NCI-H446 (cell line): ENCODE results near the gene KNDC1.

ENCODE experiments used
- DNase-seq, 2 experiments: peaks; one replicate each; lab custom pipeline; 2025; lab: John Stamatoyannopoulos, UW

KNDC1 gene

DNA sequence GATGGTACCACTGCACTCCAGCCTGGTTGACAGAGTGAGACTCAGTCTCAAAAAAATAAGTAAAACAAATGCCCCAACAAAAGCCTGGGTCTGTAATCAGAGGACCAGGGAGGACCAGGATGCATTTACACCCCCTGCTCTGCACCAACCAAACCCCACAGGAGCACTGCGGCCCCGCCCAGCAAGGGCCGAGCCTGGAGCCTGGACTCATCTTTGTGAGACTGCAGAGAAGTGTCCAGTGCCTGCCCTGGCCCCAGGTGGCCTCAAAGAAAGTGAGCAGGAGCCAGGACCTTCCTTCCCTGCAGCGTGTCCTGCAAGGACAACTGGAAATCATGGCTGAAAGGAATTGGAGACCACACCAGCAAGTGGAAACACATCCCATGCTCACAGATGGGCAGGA, 31.6 kb downstream of the KNDC1 start:
- no peak for DNase-seq

DNA sequence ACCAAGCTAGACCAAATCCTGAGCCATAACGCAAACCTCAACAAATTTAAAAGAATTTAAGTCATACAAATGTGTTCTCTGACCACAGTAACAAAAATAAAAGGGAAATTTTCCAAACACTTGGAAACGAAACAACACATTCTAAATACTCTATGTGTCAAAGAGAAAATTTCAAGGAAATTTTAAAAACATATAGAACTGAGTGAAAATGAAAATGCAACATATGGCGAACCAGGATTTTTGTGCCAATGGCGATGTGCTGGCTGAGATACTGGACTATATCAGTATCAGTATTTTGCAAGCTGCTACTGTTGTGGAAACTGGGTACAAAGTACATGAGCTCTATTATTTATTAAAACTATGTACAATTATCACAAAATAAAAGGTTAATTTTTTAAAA, 34.1 kb downstream of the KNDC1 start:
- no peak for DNase-seq

DNA sequence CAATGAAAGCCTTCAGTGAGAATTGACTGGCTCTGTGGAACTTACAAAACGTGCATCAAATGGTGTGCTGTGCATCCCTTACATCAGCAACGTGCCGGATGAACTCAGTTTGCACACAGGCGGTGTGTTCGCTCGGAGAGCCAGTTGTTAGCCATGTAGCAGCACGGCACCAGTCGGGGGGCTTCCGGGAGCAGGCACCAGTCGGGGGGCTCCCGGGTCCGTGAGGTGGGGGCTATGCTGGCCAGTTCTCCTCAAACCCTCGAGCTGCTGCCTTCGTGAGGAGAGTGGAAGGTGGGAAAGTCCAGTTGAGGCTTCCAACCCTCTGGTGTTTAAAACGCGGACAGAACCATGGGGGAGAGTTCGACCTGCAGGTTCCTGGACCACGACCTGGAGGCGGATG, 35.1 kb downstream of the KNDC1 start:
- DNase-seq = no peak

- DNase-seq = no peak
These were observed 35.6 kb downstream of the KNDC1 start for GRCh38 chr10:133195611-133196010.

DNA sequence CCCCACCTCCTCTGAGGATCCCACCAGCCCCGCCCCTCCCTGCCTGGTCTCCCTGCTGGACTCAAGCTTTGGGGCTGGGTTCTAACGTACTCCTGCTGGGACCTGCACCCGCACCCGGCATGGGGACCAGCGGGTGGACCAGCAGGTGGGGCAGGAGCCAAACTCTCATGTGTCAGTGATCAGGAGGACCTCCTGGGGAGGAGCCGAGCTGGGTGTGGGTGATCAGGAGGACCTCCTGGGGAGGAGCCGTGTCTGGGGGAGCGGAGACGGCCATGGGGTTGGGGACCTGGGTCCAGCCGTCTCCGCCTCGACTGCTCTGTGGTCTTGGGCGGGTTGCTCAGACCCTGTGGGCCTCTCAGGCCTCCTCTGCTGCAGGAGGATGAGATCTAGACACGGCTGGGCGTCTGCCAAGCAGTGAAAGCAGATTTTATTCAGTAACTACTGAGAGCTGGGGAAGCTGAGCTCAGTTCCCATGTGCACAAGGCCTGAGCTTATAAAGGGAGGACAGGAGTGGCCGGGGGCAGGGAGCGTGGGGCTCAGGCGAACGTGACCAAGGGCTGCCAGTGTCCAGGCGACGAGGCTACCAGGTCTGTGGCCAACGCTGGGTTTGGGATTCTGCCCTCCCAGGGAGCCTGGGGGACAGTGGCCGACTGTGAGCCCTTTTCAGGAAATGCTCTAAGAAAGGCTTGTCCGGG, 36.3 kb downstream of the KNDC1 start:
- no peak for DNase-seq

DNA sequence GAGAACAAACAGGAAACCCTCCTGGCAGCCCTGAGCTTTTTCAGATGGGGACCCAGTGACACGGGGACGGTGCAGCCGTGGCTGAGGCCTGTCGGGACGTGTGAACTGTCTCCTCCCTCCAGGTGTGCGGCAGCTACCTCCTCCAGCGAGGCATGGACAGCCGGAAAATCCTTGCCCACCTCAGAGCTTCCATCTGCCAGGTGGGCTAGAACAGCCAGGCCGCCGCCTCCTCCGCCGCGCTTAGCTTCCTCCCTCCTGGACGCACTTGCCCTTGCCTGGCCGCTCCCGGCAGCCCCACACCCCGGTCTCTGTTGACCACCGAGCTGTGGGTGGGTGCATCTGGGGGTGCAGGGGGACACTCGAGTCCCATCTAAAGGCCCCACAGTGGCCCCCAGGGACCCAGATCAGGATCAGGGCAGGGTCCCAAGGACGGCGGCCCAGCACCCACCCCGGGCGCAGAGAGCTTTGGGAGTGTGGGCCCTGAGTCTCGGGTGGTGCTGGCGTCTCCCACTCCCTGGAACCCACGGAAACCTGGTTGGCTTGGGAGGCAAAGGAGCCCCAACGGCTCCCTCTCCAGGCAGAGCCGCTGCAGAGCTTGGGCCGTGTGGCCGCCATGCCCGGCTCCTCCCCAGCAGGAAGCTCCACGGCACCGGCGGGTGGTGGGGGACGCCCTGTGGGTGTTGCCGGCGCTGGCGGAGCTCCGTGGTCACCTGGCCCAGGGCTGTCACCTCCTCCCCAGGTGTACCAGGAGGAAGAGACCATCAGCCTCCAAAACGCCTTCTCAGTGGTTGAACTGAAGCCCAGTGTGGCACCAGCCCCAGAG, 37.1 kb downstream of the KNDC1 start:
- no peak for DNase-seq

DNA sequence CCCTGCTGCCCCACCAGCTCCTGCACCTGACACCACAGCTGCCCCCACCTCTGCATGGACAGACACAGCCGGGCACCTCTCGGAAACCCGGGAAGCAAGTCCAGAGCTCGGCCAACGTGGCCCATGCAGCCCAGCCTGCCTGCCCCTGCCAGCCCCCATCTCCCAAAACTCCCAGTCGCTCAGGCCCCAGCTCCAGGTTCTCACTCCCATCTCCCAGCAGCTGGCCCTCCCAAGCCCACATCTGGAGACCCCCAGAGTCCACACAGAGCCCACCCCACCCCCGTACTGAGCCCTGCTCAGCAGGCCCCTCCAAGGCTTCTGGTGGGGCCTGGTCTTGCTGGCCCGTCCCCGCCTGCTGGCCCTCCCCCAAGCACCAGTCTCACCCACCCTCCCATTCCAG, 37.8 kb downstream of the KNDC1 start:
- DNase-seq = no peak

- no peak for DNase-seq
These were observed 38.2 kb downstream of the KNDC1 start for GRCh38 chr10:133198206-133198605.

DNA sequence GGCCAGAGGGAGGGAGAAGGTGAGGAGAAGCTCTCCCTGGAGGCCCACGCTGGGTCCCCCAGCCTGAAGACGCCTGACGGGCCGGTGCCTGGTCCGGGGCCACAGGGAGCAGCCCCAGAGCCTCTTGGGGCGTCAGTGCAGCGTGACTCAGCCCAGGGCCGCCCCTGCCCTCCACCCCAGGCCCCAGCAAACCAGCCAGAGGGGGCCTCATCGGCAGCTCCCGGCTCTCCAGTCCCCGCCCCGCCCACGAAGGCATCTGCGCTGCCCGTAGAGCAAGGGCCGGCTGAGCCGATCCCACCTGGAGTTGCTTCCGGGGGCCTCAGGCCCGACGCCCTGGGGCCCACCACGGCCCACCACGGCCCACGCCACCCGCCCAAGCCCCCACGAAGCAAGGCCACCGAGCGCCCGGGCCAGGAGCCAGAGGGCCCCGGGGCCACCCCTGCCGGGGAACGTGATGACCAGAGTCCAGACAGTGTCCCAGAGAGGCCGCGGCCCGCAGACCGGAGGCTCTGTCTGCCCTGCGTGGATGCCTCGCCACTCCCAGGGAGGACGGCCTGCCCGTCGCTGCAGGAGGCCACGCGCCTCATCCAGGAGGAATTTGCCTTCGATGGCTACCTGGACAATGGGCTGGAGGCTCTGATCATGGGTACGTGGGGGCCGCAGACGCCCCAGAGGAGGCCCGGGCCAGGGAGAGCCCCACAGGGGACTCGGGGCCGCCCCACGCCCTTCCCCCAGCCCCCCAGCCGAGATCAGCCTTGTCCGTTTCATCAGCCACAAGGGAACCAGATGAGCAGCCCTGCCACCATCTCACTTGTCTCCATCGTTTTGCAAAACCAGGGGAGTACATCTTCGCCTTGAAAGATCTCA, 38.8 kb downstream of the KNDC1 start:
- DNase-seq = no peak

DNA sequence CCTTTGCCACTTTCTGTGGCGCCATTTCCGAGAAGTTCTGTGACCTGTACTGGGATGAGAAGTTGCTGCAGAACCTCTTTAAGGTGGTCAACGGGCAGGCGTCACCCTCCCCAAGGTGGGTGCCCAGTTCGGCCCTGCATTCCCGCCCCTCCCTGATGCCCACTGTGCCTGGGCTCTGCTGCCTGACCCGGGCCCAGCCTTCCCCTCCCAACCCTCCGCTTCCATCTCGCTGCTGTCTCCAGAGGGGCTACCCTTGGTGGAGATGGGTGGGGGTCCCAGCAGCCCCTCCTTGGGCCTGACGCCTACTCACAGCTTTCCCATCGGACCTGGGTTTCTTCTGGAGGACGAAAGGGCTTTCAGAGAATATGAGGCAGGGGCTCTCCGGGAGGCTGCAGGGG, 39.5 kb downstream of the KNDC1 start:
- no peak for DNase-seq

- DNase-seq = no peak
These were observed 40.1 kb downstream of the KNDC1 start for GRCh38 chr10:133199992-133200611.

DNA sequence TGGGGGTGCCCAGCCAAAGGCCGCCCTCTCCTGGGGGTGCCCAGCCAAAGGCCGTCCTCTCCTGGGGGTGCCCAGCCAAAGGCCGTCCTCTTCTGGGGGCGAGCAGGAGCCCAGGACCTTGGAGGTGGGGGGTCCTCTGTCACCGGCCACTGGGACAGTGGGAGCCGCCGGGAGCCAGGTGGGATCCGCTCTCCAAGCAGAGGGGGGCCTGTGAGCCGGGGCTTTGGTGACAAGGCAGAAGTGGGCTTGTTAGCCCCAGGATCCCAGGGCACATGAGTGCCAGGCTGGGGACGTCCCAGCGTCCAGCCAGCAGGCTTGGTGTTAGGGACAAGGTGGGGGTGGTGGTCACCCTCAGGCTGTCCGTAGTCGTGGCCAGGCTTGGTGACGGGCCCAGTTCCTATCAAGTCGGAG, 40.6 kb downstream of the KNDC1 start:
- no peak for DNase-seq

DNA sequence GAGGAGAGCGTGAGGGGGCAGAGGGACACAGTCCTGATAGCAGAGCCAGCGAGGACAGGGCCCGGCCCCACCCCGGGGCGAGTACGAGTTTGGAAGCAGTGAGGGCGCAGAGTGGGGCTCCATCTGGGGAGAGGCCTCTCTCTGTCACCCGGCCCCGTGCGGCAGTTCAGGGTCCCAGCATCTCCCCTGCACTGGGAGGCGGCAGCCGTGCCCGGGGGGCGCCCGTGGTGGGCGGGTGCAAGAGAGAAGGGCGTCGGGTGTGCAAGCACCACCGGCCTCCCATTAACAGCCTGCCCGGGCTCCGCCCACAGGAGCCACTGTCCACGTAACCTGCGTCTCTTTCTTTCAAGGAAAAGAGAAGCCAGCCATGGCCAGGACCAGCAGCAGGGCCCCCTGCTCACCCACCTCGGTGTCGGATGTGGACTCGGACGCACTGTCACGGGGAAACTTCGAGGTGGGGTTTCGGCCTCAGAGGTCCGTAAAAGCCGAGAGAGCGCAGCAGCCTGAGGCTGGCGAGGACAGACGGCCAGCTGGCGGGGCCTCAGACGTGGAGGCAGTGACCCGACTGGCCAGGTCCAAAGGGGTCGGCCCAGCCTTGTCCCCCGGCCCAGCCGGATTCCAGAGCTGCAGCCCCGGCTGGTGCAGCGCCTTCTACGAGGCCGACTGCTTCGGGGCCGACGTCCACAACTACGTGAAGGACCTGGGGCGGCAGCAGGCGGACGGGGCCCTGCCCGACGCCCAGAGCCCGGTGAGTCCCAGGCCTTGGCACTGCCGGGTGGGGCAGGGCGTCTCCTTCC, 41.3 kb downstream of the KNDC1 start:
- no peak for DNase-seq

GRCh38 chr10:133201948-133202725, 42.1 kb downstream of the KNDC1 start:
- DNase-seq = no peak

- no peak for DNase-seq
These were observed 43.0 kb downstream of the KNDC1 start for GRCh38 chr10:133202778-133203651.

GRCh38 chr10:133203652-133204195, 43.7 kb downstream of the KNDC1 start:
- no peak for DNase-seq

- no peak for DNase-seq
These were observed 44.4 kb downstream of the KNDC1 start for GRCh38 chr10:133204226-133205015.

DNA sequence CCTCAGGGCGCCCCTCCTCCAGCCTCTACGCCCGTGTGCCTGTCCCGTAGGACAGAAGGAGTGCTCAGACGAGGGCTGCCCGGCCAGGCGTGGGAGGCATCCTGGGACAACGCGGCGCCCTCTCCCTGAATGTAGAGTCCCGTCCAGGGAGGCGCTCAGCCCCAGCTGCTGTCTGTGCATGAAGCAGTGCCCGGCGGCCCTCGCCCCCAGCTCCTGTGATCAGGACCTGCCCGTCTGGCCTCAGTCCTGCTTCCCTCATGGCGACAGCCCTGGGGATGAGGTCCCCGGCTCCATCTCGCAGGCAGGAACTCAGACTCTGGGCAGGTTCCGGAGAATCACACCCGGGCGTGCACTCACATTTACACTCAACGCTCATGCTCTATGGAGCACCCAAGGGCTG, 45.1 kb downstream of the KNDC1 start:
- DNase-seq = no peak
